SK-N-SH (cell line): ENCODE results near the gene TLE5. TPM values are rescaled to one million over a fixed set of nuclear protein-coding genes. Genes with fewer than 3 reads are reported as not detected.
A peak's percentile ranks its signal among the peaks of the same experiment; 100 is the strongest.

Source experiments
- CTCF ChIA-PET: fragments of 300-600, 350-600 bp; formaldehyde crosslinking; extraction: SDS; loops from one replicate; lab custom pipeline; 2021; lab: Yijun Ruan, JAX
- POLR2A ChIA-PET: fragments of 350-600 bp; sonication (Branson Sonifier 250); formaldehyde crosslinking; extraction: SDS; loops from one replicate; lab custom pipeline; 2020; ENCODE audit warnings: antibody characterized with exemption, inconsistent platforms; lab: Yijun Ruan, JAX
- DNase-seq: peaks from one replicate; pipeline ENCODE4 v3.0.0; 2012
- H2AFZ ChIP-seq: fragments of 200-600 bp; sonication (generic); 2 replicates; pipeline ENCODE4 v1.8.1; 2016; ENCODE audit warnings: antibody characterized with exemption, mild to moderate bottlenecking, low read depth
- H3F3A ChIP-seq: fragments of 200-600 bp; sonication (generic); replicated peaks from 2 replicates; pipeline ENCODE3; 2016; ENCODE audit warnings: antibody characterized with exemption, mild to moderate bottlenecking; ENCODE audit not compliant: insufficient read depth
- H3K27ac ChIP-seq, 2 experiments: fragments of 200-500 bp in 1 of 2; fragments of 200-600 bp in 1 of 2; sonication (Bioruptor generic) in 1 of 2; sonication (generic), shearing (Covaris generic) in 1 of 2; 2 replicates each; pipeline versions ENCODE4 v1.5.1 to v1.6.1; 2014 to 2016; ENCODE audit warnings: low read depth in 2 of 2, inconsistent platforms in 1 of 2, low read length in 1 of 2, mild to moderate bottlenecking in 1 of 2, mixed read lengths in 1 of 2
- H3K27me3 ChIP-seq: fragments of 200-600 bp; sonication (generic), shearing (Covaris generic); 2 replicates; pipeline ENCODE4 v1.6.1; 2016; ENCODE audit warnings: mixed run types; ENCODE audit not compliant: insufficient read depth
- H3K36me3 ChIP-seq, 2 experiments: fragments of 200-500 bp in 1 of 2; fragments of 200-600 bp in 1 of 2; sonication (Bioruptor generic) in 1 of 2; sonication (generic) in 1 of 2; replicated peaks in 1 of 2; 2 replicates each; pipeline versions ENCODE3 to v1.5.1; 2014 to 2016; ENCODE audit warnings: low read length in 1 of 2, mild to moderate bottlenecking in 1 of 2; ENCODE audit not compliant: insufficient read depth in 2 of 2, control insufficient read depth in 1 of 2
- H3K4me1 ChIP-seq, 2 experiments: fragments of 200-500 bp in 1 of 2; fragments of 200-600 bp in 1 of 2; sonication (Bioruptor generic) in 1 of 2; sonication (generic), shearing (Covaris generic) in 1 of 2; 2 replicates each; pipeline versions ENCODE4 v1.5.1 to v1.6.1; 2014 to 2016; ENCODE audit warnings: low read depth in 1 of 2, low read length in 1 of 2, mixed run types in 1 of 2; ENCODE audit not compliant: insufficient read depth in 2 of 2, control insufficient read depth in 1 of 2
- H3K4me2 ChIP-seq: fragments of 200-600 bp; sonication (generic), shearing (Covaris generic); 2 replicates; pipeline ENCODE4 v1.6.1; 2017; ENCODE audit warnings: mixed run types
- H3K4me3 ChIP-seq, 2 experiments: fragments of 200-500 bp in 1 of 2; fragments of 200-600 bp in 1 of 2; sonication (Bioruptor generic) in 1 of 2; sonication (generic), shearing (Covaris generic) in 1 of 2; 2 replicates each; pipeline versions ENCODE4 v1.5.1 to v1.8.1; 2014 to 2016; ENCODE audit warnings: low read depth in 2 of 2, inconsistent platforms in 1 of 2, low read length in 1 of 2, mild to moderate bottlenecking in 1 of 2, mixed read lengths in 1 of 2, moderate library complexity in 1 of 2
- H3K79me2 ChIP-seq: fragments of 200-600 bp; sonication (generic); 2 replicates; pipeline ENCODE4 v1.8.1; 2017; ENCODE audit warnings: mild to moderate bottlenecking; ENCODE audit not compliant: insufficient read depth
- H3K9ac ChIP-seq: fragments of 200-600 bp; sonication (generic); 2 replicates; pipeline ENCODE4 v1.6.1; 2017; ENCODE audit warnings: mixed run types
- H3K9me2 ChIP-seq: fragments of 200-600 bp; sonication (generic); 2 replicates; pipeline ENCODE4 v1.6.1; 2017; ENCODE audit warnings: mixed run types
- H3K9me3 ChIP-seq: fragments of 200-600 bp; sonication (generic); 2 replicates; pipeline ENCODE4 v1.6.1; 2017; ENCODE audit warnings: mixed run types, mild to moderate bottlenecking, moderate library complexity
- H4K20me1 ChIP-seq: fragments of 200-600 bp; sonication (generic); 2 replicates; pipeline ENCODE4 v1.6.1; 2017; ENCODE audit warnings: mild to moderate bottlenecking, mixed run types; ENCODE audit not compliant: insufficient read depth
- EP300 ChIP-seq, 2 experiments: IDR thresholded peaks; 2 replicates each; pipeline versions ENCODE4 v1.4.0 to v1.6.1; 2012; ENCODE audit warnings: borderline replicate concordance in 1 of 2, low read depth in 1 of 2, low read length in 1 of 2
- FOXJ3 ChIP-seq: sonication (generic); formaldehyde crosslinking; IDR thresholded peaks from 2 replicates; pipeline ENCODE4 v1.5.1; 2020; ENCODE audit warnings: mild to moderate bottlenecking, missing genetic modification reagents
- JUND ChIP-seq: IDR thresholded peaks from 2 replicates; pipeline ENCODE4 v1.4.0; 2012
- NRF1 ChIP-seq: IDR thresholded peaks from 2 replicates; pipeline ENCODE4 v1.6.1; 2012; ENCODE audit warnings: low read depth, mild to moderate bottlenecking, low read length
- RCOR1 ChIP-seq: fragments of 150-350 bp; IDR thresholded peaks from 2 replicates; pipeline ENCODE4 v1.6.1; 2017; ENCODE audit warnings: antibody characterized with exemption, low read length
- RFX5 ChIP-seq: IDR thresholded peaks from 2 replicates; pipeline ENCODE4 v1.6.1; 2012; ENCODE audit warnings: mild to moderate bottlenecking, improper control_type of control experiment, low read length
- RXRA ChIP-seq: IDR thresholded peaks from 2 replicates; pipeline ENCODE4 v1.4.0; 2012; ENCODE audit warnings: low read depth, mild to moderate bottlenecking, borderline replicate concordance
- SMC3 ChIP-seq: IDR thresholded peaks from 2 replicates; pipeline ENCODE4 v1.6.1; 2012; ENCODE audit warnings: low read depth, low read length, improper control_type of control experiment
- TCF12 ChIP-seq: IDR thresholded peaks from 2 replicates; pipeline ENCODE4 v1.4.0; 2012
- polyA plus RNA-seq, 3 experiments: library from polyadenylated mRNA; depleted of rRNA; stranded (reverse); fragments of >200 nt; gene quantifications; 2 replicates each; pipeline ENCODE4 v1.2.3, GENCODE V29; 2012
- TF ChIP-seq, protein P1 (sequence below): IDR thresholded peaks from 2 replicates; pipeline ENCODE4 v1.4.0; 2012; ENCODE audit warnings: low read depth
- TF ChIP-seq, protein P2 (sequence below): IDR thresholded peaks from 2 replicates; pipeline ENCODE4 v1.4.0; 2012; ENCODE audit warnings: low read depth, borderline replicate concordance
- TF ChIP-seq, protein P3 (sequence below): fragments of 150-350 bp; IDR thresholded peaks from 2 replicates; pipeline ENCODE4 v1.6.1; 2017; ENCODE audit warnings: antibody characterized with exemption, low read length, low read depth, borderline replicate concordance
- TF ChIP-seq, protein P4 (sequence below): fragments of 150-350 bp; IDR thresholded peaks from 2 replicates; pipeline ENCODE4 v1.6.1; 2016; ENCODE audit warnings: mild to moderate bottlenecking, low read depth, low read length

Gene TLE5
- polyA plus RNA-seq, 1 of the 3 experiments (the other 2 are of a cell fraction): 519 TPM

DNA sequence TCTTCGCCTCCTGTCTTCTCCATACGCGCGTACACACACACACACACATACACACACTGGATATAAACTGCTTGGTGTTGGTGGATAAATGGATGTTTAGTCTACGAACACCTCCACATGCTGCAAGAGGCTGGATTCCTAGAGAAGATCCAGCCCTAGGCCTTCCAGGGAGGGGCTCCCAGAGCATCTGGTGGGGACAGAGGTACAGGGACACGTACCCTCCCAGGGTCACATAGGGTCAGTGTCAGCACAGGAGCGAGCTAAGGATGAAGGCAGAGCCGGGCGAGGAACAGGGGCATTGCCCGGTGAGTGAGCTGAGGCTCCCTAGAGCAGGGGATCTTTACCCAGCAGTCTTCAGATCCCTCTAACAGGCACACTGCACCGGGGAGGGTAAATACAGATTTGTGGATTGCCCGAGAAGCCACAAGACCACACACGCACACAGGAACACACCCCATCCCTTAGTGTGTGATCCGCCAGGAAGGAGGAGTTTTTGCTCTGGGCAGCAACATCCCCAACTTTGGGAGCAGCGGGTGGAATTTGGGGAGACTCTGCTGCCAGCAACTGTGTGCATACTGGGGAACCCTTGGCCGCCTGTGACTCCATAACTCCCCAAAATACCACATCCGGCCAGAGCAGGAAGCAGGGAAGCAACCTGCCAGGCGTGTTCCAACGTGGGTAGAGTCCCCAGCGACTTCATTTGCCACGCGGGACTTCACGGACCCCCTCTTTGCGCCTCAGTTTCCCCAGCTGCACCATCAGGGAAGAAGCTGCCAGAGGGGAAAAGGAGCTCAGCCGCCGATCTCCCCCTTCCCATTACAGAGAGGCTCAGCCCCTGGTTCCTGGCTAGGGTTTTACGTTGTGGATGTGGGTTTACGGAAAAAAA lies 27.4 kb downstream of the TLE5 start (continued):
- no peak for TF ChIP-seq EP300 (IDR thresholded peaks at IDR 0.05; ENCODE audit: borderline replicate concordance in 1 of 2, low read depth in 1 of 2, low read length in 1 of 2)
- TF ChIP-seq RCOR1: no peak
- no peak for TF ChIP-seq RXRA
- TF ChIP-seq TCF12: no peak
- TF ChIP-seq, protein P1, sequence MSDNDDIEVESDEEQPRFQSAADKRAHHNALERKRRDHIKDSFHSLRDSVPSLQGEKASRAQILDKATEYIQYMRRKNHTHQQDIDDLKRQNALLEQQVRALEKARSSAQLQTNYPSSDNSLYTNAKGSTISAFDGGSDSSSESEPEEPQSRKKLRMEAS: no peak
- TF ChIP-seq JUND: no peak
- TF ChIP-seq NRF1: no peak
- TF ChIP-seq RFX5: no peak
- TF ChIP-seq FOXJ3 (CRISPR knock-in tag): no peak
- TF ChIP-seq, protein P2, sequence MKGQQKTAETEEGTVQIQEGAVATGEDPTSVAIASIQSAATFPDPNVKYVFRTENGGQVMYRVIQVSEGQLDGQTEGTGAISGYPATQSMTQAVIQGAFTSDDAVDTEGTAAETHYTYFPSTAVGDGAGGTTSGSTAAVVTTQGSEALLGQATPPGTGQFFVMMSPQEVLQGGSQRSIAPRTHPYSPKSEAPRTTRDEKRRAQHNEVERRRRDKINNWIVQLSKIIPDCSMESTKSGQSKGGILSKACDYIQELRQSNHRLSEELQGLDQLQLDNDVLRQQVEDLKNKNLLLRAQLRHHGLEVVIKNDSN: no peak
- TF ChIP-seq, protein P3, sequence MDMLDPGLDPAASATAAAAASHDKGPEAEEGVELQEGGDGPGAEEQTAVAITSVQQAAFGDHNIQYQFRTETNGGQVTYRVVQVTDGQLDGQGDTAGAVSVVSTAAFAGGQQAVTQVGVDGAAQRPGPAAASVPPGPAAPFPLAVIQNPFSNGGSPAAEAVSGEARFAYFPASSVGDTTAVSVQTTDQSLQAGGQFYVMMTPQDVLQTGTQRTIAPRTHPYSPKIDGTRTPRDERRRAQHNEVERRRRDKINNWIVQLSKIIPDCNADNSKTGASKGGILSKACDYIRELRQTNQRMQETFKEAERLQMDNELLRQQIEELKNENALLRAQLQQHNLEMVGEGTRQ: no peak

DNA sequence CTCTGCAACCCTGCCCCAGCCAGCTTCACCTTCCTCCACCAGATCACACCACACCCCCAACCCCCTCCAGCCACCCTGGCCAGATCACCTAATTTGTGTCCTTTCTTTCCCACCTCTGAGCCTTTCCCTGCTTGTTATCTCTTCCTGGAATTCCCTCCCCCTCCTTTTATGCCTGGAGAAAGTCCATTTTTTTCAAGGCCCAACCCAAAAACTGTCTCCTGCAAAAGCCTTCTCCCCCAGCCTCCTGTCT lies 28.0 kb downstream of the TLE5 start:
- POLR2A ChIA-PET: interaction anchor here (1.2 to 3.4 kb wide), 2 partner anchors 51 to 65 kb away, joined by 3 to 21 read pairs; no protein-coding TSS in a partner anchor
- no peaks in the 10 kb centered on the region for H3K36me3 ChIP-seq
- H3K9ac ChIP-seq: no peak overlapping the region
- H3K4me1 ChIP-seq: peaks cover 0 to 14% of the 10 kb centered on the region in 2 experiments; a peak in 1 of 4 replicates
- peaks cover 13% of the 10 kb centered on the region for H3F3A ChIP-seq
- TF ChIP-seq, protein P4, sequence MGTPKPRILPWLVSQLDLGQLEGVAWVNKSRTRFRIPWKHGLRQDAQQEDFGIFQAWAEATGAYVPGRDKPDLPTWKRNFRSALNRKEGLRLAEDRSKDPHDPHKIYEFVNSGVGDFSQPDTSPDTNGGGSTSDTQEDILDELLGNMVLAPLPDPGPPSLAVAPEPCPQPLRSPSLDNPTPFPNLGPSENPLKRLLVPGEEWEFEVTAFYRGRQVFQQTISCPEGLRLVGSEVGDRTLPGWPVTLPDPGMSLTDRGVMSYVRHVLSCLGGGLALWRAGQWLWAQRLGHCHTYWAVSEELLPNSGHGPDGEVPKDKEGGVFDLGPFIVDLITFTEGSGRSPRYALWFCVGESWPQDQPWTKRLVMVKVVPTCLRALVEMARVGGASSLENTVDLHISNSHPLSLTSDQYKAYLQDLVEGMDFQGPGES: no peak
- no peak for TF ChIP-seq SMC3
- H3K9me2 ChIP-seq: no peaks in the 10 kb centered on the region
- CTCF ChIA-PET: interaction anchor here (1.1 to 3.5 kb wide), 5 partner anchors 20 to 79 kb away, joined by 3 to 20 read pairs (median 17); partner anchors contain the start of genes TLE5 and TLE6
- H2AFZ ChIP-seq: no peak overlapping the region
- H3K4me3 ChIP-seq: no peak overlapping the region
- no peak overlapping the region for H3K27ac ChIP-seq
- H3K4me2 ChIP-seq: peak overlapping the region; percentile 99; the same call in 1 of the 2 replicates
- H3K79me2 ChIP-seq: no peaks in the 10 kb centered on the region
- H4K20me1 ChIP-seq: no peaks in the 10 kb centered on the region
- DNase-seq: no peak
- H3K9me3 ChIP-seq: no peaks in the 10 kb centered on the region
- H3K27me3 ChIP-seq: peaks cover 44% of the 10 kb centered on the region
